Activated naive CD8-positive, alpha-beta T cell treated with anti-CD3 and anti-CD28 coated beads for 36 hours (primary cell): ENCODE results near the gene PNPLA2. TPM values are rescaled to one million over a fixed set of nuclear protein-coding genes. Genes with fewer than 3 reads are reported as not detected.

Source experiments
- DNase-seq: peaks from one replicate; pipeline ENCODE4 v3.0.0; 2021
- H3K27ac Mint-ChIP-seq: one replicate; pipeline ENCODE4 v1.8.0; 2022; ENCODE audit warnings: mild to moderate bottlenecking, moderate library complexity, mixed read lengths
- H3K27me3 Mint-ChIP-seq: one replicate; pipeline ENCODE4 v1.8.0; 2022; ENCODE audit warnings: mild to moderate bottlenecking, mixed read lengths
- H3K36me3 Mint-ChIP-seq: one replicate; pipeline ENCODE4 v1.8.0; 2021; ENCODE audit warnings: mild to moderate bottlenecking, mixed read lengths
- H3K4me1 Mint-ChIP-seq: one replicate; pipeline ENCODE4 v1.8.0; 2021; ENCODE audit warnings: mixed read lengths
- H3K4me3 Mint-ChIP-seq: one replicate; pipeline ENCODE4 v1.8.0; 2022; ENCODE audit warnings: mild to moderate bottlenecking, moderate library complexity, mixed read lengths
- H3K9me3 Mint-ChIP-seq: one replicate; pipeline ENCODE4 v1.8.0; 2022; ENCODE audit warnings: mixed read lengths
- total RNA-seq, 2 experiments: library from RNA; stranded (reverse); gene quantifications; one replicate each; pipeline ENCODE4 v1.2.3, GENCODE V29; 2021

PNPLA2 gene
- total RNA-seq, 2 experiments from 2014 or later = 32.7 to 34.7 TPM

- Mint-ChIP-seq H3K27me3 (no peaks in the 10 kb centered on the region), H3K4me1 (no peaks in the 10 kb centered on the region), H3K4me3 (no peak overlapping the region), H3K9me3 (no peaks in the 10 kb centered on the region), H3K27ac (no peak overlapping the region), H3K36me3 (no peaks in the 10 kb centered on the region)
- no peak for DNase-seq
Measured at GRCh38 chr11:867856-868358, 49.2 kb downstream of the PNPLA2 start.

GRCh38 chr11:868394-868793, 49.7 kb downstream of the PNPLA2 start:
- Mint-ChIP-seq H3K27me3 (no peaks in the 10 kb centered on the region), H3K36me3 (no peaks in the 10 kb centered on the region), H3K4me1 (no peaks in the 10 kb centered on the region)

GRCh38 chr11:868802-869201, 50.1 kb downstream of the PNPLA2 start:
- H3K9me3 Mint-ChIP-seq = no peaks in the 10 kb centered on the region
- H3K27me3 Mint-ChIP-seq = no peaks in the 10 kb centered on the region
- H3K27ac Mint-ChIP-seq = peak overlapping the region; percentile 54
- H3K4me1 Mint-ChIP-seq = no peaks in the 10 kb centered on the region
- no peak for DNase-seq
- no peaks in the 10 kb centered on the region for H3K36me3 Mint-ChIP-seq
- no peak overlapping the region for H3K4me3 Mint-ChIP-seq

More at GRCh38 chr11:868394-868793, 49.7 kb downstream of the PNPLA2 start:
- Mint-ChIP-seq H3K9me3 (no peaks in the 10 kb centered on the region), H3K27ac (peak overlapping the region; percentile 54), H3K4me3 (no peak overlapping the region)
- DNase-seq = no peak

GRCh38 chr11:869399-870126, 50.8 kb downstream of the PNPLA2 start:
- no peak overlapping the region for H3K4me3 Mint-ChIP-seq
- no peak for DNase-seq
- H3K27ac Mint-ChIP-seq = no peak overlapping the region
- no peaks in the 10 kb centered on the region for H3K27me3 Mint-ChIP-seq
- no peaks in the 10 kb centered on the region for H3K4me1 Mint-ChIP-seq
- no peaks in the 10 kb centered on the region for H3K9me3 Mint-ChIP-seq
- peaks cover 1% of the 10 kb centered on the region for H3K36me3 Mint-ChIP-seq

GRCh38 chr11:870127-870413, 51.4 kb downstream of the PNPLA2 start:
- H3K36me3 Mint-ChIP-seq = peaks cover 1% of the 10 kb centered on the region
- DNase-seq = no peak
- H3K4me1 Mint-ChIP-seq = no peaks in the 10 kb centered on the region
- no peak overlapping the region for H3K4me3 Mint-ChIP-seq
- H3K27ac Mint-ChIP-seq = no peak overlapping the region
- no peaks in the 10 kb centered on the region for H3K9me3 Mint-ChIP-seq
- no peaks in the 10 kb centered on the region for H3K27me3 Mint-ChIP-seq

GRCh38 chr11:870418-870817, 51.7 kb downstream of the PNPLA2 start:
- H3K27me3 Mint-ChIP-seq = no peaks in the 10 kb centered on the region
- no peaks in the 10 kb centered on the region for H3K9me3 Mint-ChIP-seq
- DNase-seq = no peak

GRCh38 chr11:871472-871871, 52.8 kb downstream of the PNPLA2 start:
- H3K4me1 Mint-ChIP-seq = no peaks in the 10 kb centered on the region
- no peaks in the 10 kb centered on the region for H3K27me3 Mint-ChIP-seq
- DNase-seq = no peak
- peaks cover 1% of the 10 kb centered on the region for H3K36me3 Mint-ChIP-seq
- H3K9me3 Mint-ChIP-seq = no peaks in the 10 kb centered on the region
- H3K4me3 Mint-ChIP-seq = no peak overlapping the region
- no peak overlapping the region for H3K27ac Mint-ChIP-seq

More at GRCh38 chr11:870418-870817, 51.7 kb downstream of the PNPLA2 start:
- Mint-ChIP-seq H3K27ac (no peak overlapping the region), H3K36me3 (peaks cover 1% of the 10 kb centered on the region), H3K4me1 (no peaks in the 10 kb centered on the region), H3K4me3 (no peak overlapping the region)

- H3K36me3 Mint-ChIP-seq = peaks cover 2% of the 10 kb centered on the region
- H3K4me1 Mint-ChIP-seq = no peaks in the 10 kb centered on the region
- no peak overlapping the region for H3K27ac Mint-ChIP-seq
- DNase-seq = no peak
- no peaks in the 10 kb centered on the region for H3K27me3 Mint-ChIP-seq
- H3K9me3 Mint-ChIP-seq = no peaks in the 10 kb centered on the region
- H3K4me3 Mint-ChIP-seq = no peak overlapping the region
Measured at GRCh38 chr11:872799-873198, 54.1 kb downstream of the PNPLA2 start.

- Mint-ChIP-seq H3K27me3 (no peaks in the 10 kb centered on the region), H3K27ac (no peak overlapping the region), H3K9me3 (no peaks in the 10 kb centered on the region), H3K36me3 (peaks cover 3% of the 10 kb centered on the region), H3K4me1 (no peaks in the 10 kb centered on the region), H3K4me3 (no peak overlapping the region)
- no peak for DNase-seq
Measured at GRCh38 chr11:873706-874105, 55.0 kb downstream of the PNPLA2 start.

Other genes with a start within 250 kb of the PNPLA2 start
- gene PHRF1, start 242.4 kb upstream of the PNPLA2 start, total RNA-seq = 10 to 100 TPM; 42.3 to 44.3 TPM
- 10 to 100 TPM; 60.6 to 61.2 TPM for gene IRF7, start 203.0 kb upstream of the PNPLA2 start, total RNA-seq
- not detected for gene CDHR5, start 194.0 kb upstream of the PNPLA2 start, total RNA-seq
- gene SCT, start 191.7 kb upstream of the PNPLA2 start, total RNA-seq = not detected
- under 1 TPM; 0.26 to 0.37 TPM for gene DRD4, start 181.6 kb upstream of the PNPLA2 start, total RNA-seq
- 10 to 100 TPM; 46.1 to 49.7 TPM for gene DEAF1, start 123.7 kb upstream of the PNPLA2 start, total RNA-seq
- 1 to 10 TPM; 7.6 to 9.2 TPM for gene TMEM80, start 123.1 kb upstream of the PNPLA2 start, total RNA-seq
- gene EPS8L2, start 112.7 kb upstream of the PNPLA2 start, total RNA-seq = 10 to 100 TPM; 13.3 to 15.9 TPM
- 100 to 1,000 TPM; 231 to 243 TPM for gene TALDO1, start 71.5 kb upstream of the PNPLA2 start, total RNA-seq
- gene GATD1, start 41.4 kb upstream of the PNPLA2 start, total RNA-seq = 10 to 100 TPM; 47.7 to 51.9 TPM
- 1 to 10 TPM in 1 of 2 experiments, under 1 TPM in 1; 0.94 to 1.0 TPM for gene CEND1, start 28.8 kb upstream of the PNPLA2 start, total RNA-seq
- 10 to 100 TPM; 54.4 to 56.5 TPM for gene SLC25A22, start 20.6 kb upstream of the PNPLA2 start, total RNA-seq
- gene PIDD1, start 13.7 kb upstream of the PNPLA2 start, total RNA-seq = 10 to 100 TPM; 29.4 to 30.5 TPM
- 1,000 to 10,000 TPM; 3,139 to 3,274 TPM for gene RPLP2, start 8.9 kb upstream of the PNPLA2 start, total RNA-seq
- gene CRACR2B, start 9.0 kb downstream of the PNPLA2 start, total RNA-seq = 1 to 10 TPM in 1 of 2 experiments, under 1 TPM in 1; 0.76 to 1.1 TPM
- gene CD151, start 14.0 kb downstream of the PNPLA2 start, total RNA-seq = 10 to 100 TPM; 47.3 to 51.1 TPM
- 100 to 1,000 TPM; 121 to 134 TPM for gene POLR2L, start 23.6 kb downstream of the PNPLA2 start, total RNA-seq
- gene TSPAN4, start 23.9 kb downstream of the PNPLA2 start, total RNA-seq = 10 to 100 TPM; 12.8 to 16.2 TPM
- 10 to 100 TPM; 73.1 to 81.6 TPM for gene CHID1, start 91.9 kb downstream of the PNPLA2 start, total RNA-seq
- gene AP2A2, start 107.0 kb downstream of the PNPLA2 start, total RNA-seq = 10 to 100 TPM; 26.3 to 30.3 TPM
- gene MUC6, start 217.8 kb downstream of the PNPLA2 start, total RNA-seq = not detected